ENCODE results near the gene KIF13A.

KIF13A gene

GRCh38 chr6:17855381-17855780 is 132.1 kb downstream of the KIF13A start:
- TF ChIP-seq CTCF (IDR thresholded peaks at IDR 0.05; ENCODE audit: insufficient read depth, missing control alignments), result no peak
- no peak for DNase-seq (ENCODE audit: insufficient read length, low spot score)
- FAIRE-seq, result no peak

GRCh38 chr6:17853533-17853932 is 133.9 kb downstream of the KIF13A start:
- DNase-seq (ENCODE audit: insufficient read length, low spot score) (no peak), FAIRE-seq (no peak)
- no peak for TF ChIP-seq CTCF (IDR thresholded peaks at IDR 0.05; ENCODE audit: insufficient read depth, missing control alignments)

GRCh38 chr6:17851720-17852161 is 135.7 kb downstream of the KIF13A start:
- FAIRE-seq (no peak), DNase-seq (ENCODE audit: insufficient read length, low spot score) (no peak)

GRCh38 chr6:17851001-17851719 is 136.3 kb downstream of the KIF13A start:
- TF ChIP-seq CTCF (IDR thresholded peaks at IDR 0.05; ENCODE audit: insufficient read depth, missing control alignments), result no peak
- DNase-seq (ENCODE audit: insufficient read length, low spot score), result no peak
- FAIRE-seq, result no peak

More at GRCh38 chr6:17851720-17852161, 135.7 kb downstream of the KIF13A start:
- TF ChIP-seq CTCF (IDR thresholded peaks at IDR 0.05; ENCODE audit: insufficient read depth, missing control alignments), result no peak

GRCh38 chr6:17850281-17850680 is 137.2 kb downstream of the KIF13A start:
- TF ChIP-seq CTCF (IDR thresholded peaks at IDR 0.05; ENCODE audit: insufficient read depth, missing control alignments), result no peak
- no peak for FAIRE-seq

GRCh38 chr6:17847203-17847760 is 140.2 kb downstream of the KIF13A start:
- FAIRE-seq (no peak), DNase-seq (ENCODE audit: insufficient read length, low spot score) (no peak)
- TF ChIP-seq CTCF (IDR thresholded peaks at IDR 0.05; ENCODE audit: insufficient read depth, missing control alignments), result no peak

More at GRCh38 chr6:17850281-17850680, 137.2 kb downstream of the KIF13A start:
- DNase-seq (ENCODE audit: insufficient read length, low spot score), result no peak

- DNase-seq (ENCODE audit: insufficient read length, low spot score), result no peak
- TF ChIP-seq CTCF (IDR thresholded peaks at IDR 0.05; ENCODE audit: insufficient read depth, missing control alignments), result no peak
- no peak for FAIRE-seq
These were observed 140.7 kb downstream of the KIF13A start for GRCh38 chr6:17846762-17847161.

Data from D721Med (cell line).